Left ventricle myocardium inferior (tissue), 1 donor: ENCODE results near the gene CEBPB. TPM values are rescaled to one million over a fixed set of nuclear protein-coding genes. Genes with fewer than 3 reads are reported as not detected.
A peak's percentile ranks its signal among the peaks of the same experiment; 100 is the strongest.

Source experiments
- DNase-seq: peaks from one replicate; pipeline ENCODE4 v3.0.0-alpha.2; 2020
- H3K27ac ChIP-seq: fragments of 200-600 bp; replicated peaks from 2 replicates; pipeline ENCODE4 v1.8.0; 2021
- H3K27me3 ChIP-seq: fragments of 200-600 bp; 2 replicates; pipeline ENCODE4 v1.8.0; 2021; ENCODE audit warnings: low read depth
- H3K36me3 ChIP-seq: fragments of 200-600 bp; 2 replicates; pipeline ENCODE4 v1.8.0; 2021
- H3K4me1 ChIP-seq: fragments of 200-600 bp; 2 replicates; pipeline ENCODE4 v1.8.0; 2021
- H3K4me3 ChIP-seq: fragments of 200-600 bp; 2 replicates; pipeline ENCODE4 v1.8.0; 2021; ENCODE audit warnings: mild to moderate bottlenecking, moderate library complexity
- H3K9me3 ChIP-seq: fragments of 200-600 bp; replicated peaks from 2 replicates; pipeline ENCODE4 v1.8.0; 2021
- intact Hi-C: fragments of 100-400 bp; cut with micrococcal nuclease; formaldehyde crosslinking; loops from one replicate; pipeline ENCODE4 v1.11.0; 2022
- total RNA-seq: library from RNA; stranded (reverse); fragmentation: NEBNext Ultra II Directional; extraction: Animal tissue kit (Norgen Biotek cat#: 25700); gene quantifications from one replicate; pipeline ENCODE4 v1.2.1, GENCODE V29; 2021
- TF ChIP-seq, protein P1 (sequence below): fragments of 200-600 bp; IDR thresholded peaks from 2 replicates; pipeline ENCODE4 v1.8.0; 2021; ENCODE audit warnings: antibody characterized with exemption, mild to moderate bottlenecking, borderline replicate concordance
- donor health status: DM: no; HTN: yes; CAD: no; lungs with severe emphysema.

CEBPB gene
- total RNA-seq, 1 donor from 2014 or later, result 54.0 TPM

DNA sequence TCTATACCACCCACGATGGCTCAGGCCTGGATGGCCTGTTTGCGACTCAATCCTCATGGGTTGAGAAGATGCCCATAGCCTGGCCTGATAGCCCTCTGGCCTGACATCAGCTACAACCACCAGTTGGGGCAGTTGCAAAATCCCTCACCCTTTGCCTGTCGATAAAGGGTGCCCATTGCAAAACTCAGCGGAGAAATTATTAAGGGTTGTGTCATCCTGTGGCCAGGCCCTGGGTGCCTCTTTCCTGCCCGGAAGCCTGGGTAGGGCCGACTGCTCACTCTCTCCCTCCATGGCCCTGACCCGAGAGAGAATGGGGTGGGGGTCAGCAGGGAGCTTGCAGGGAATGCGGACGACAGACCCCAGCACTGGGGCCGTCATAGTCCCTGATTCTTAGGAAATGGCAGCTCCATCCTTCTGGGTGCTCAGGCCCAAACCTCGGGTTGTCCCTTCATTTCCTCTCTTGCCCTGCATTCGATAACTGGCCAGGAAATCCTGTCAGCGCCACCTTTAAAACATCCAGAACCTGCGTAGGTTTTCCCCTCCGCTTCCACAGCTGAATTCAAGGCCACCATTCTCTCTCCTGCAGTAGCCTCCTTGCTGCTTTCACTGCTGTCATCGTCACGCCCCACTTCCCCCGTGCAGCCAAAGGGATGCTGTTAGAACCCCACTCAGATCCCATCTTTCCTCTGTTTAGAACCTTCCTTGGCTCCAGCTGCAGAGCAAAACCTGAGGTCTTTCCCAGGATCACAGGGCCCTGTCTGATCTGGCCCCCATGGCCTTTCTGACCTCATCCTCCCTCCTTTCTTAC lies 31.1 kb downstream of the CEBPB start:
- H3K27ac ChIP-seq, result no peak overlapping the region
- peak; percentile 33 for DNase-seq

DNA sequence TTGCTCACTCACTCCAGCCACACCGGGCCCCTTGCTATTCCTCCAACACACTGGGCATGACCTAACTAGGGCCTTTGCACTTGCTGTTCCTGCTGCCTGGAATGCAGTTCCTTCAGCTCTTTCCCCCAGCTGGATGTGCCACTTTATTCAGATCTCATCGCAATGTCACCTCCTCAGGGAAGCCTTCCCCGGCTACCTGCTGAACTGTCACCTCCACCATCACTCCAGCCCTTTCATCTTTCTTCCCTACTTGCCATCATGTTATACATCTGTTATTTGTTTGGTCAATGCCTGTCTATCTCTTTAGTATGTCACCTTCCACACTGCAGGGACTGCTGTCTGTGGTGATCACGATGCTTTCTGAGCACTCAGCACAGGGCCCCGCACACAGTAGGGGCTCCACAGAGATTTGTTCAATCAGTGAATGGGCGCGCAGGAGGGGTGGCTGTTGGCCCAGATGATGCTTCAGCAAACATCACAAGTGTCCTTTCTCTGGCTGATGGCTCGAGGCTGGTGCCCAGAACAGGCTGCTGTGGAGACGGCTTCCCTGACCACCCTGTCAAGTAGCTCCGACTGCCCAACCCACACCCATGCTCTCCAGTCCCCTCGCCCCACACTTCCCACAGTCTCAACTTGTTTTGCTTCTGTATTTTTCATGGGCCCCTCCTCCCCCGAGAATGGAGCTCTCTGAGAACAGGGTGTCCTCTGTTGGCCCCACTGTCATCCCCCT lies 31.8 kb downstream of the CEBPB start:
- H3K27me3 ChIP-seq, result no peaks in the 10 kb centered on the region
- intact Hi-C loops, result no loop called here
- no peak overlapping the region for H3K27ac ChIP-seq
- H3K4me1 ChIP-seq, result peaks cover 19% of the 10 kb centered on the region
- H3K4me3 ChIP-seq, result no peak overlapping the region
- DNase-seq, result no peak
- TF ChIP-seq, protein P1, sequence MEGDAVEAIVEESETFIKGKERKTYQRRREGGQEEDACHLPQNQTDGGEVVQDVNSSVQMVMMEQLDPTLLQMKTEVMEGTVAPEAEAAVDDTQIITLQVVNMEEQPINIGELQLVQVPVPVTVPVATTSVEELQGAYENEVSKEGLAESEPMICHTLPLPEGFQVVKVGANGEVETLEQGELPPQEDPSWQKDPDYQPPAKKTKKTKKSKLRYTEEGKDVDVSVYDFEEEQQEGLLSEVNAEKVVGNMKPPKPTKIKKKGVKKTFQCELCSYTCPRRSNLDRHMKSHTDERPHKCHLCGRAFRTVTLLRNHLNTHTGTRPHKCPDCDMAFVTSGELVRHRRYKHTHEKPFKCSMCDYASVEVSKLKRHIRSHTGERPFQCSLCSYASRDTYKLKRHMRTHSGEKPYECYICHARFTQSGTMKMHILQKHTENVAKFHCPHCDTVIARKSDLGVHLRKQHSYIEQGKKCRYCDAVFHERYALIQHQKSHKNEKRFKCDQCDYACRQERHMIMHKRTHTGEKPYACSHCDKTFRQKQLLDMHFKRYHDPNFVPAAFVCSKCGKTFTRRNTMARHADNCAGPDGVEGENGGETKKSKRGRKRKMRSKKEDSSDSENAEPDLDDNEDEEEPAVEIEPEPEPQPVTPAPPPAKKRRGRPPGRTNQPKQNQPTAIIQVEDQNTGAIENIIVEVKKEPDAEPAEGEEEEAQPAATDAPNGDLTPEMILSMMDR, result no peak
- H3K36me3 ChIP-seq, result no peaks in the 10 kb centered on the region
- H3K9me3 ChIP-seq, result peaks cover 13% of the 10 kb centered on the region

More for the DNA sequence above, 31.1 kb downstream of the CEBPB start:
- H3K9me3 ChIP-seq, result peaks cover 13% of the 10 kb centered on the region
- H3K4me3 ChIP-seq, result no peak overlapping the region
- H3K4me1 ChIP-seq, result peaks cover 19% of the 10 kb centered on the region
- TF ChIP-seq, protein P1, result no peak
- H3K36me3 ChIP-seq, result no peaks in the 10 kb centered on the region
- H3K27me3 ChIP-seq, result no peaks in the 10 kb centered on the region
- intact Hi-C loops, result no loop called here

DNA sequence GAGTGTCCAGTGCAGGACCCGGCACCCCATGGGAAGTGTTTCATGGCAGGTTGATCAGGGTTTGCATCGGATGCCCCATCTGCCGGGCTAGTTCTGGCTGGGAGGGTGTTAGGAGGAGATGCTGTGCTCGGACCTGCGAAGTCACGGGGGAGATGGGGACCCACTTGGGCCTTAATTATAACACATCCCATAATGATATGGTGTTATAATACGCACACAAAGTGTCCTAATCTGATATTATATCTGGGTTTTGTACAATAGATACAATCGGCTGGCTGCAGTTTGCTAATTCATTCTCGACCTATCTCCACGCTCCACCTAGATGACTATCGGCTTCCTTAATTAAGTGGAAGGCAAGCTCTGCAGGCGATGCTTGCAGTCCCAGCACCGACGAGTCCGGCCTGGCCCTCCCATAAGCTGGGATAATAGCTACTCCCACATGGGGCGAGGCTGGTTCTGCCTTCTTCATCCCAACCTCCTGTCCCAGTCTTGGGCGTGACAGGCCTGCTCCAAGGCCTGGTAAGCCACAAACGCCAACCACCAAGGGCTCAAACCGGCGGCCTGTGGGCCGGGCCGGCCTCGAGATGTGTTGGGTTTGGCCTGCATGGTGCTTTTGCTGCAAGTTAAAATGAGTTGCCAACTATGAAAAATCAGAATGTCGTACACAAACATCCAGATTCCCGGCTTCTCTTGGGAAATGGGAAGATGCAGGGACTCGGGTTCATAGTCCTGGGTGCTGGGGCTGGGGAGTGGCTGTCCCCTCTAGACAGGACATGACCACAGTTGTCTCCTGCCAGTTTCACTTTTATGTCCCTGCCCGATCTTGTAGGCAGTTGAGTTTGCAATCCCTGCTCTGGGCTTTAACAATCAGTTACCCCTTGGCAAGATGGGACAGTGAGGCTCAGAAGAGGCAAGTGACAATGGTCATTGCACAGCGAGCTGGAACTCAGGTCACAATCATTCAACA lies 32.7 kb downstream of the CEBPB start:
- Histone ChIP-seq H3K9me3 (peaks cover 13% of the 10 kb centered on the region), H3K27ac (peak overlapping the region; percentile 80), H3K4me3 (no peak overlapping the region), H3K27me3 (no peaks in the 10 kb centered on the region), H3K36me3 (no peaks in the 10 kb centered on the region), H3K4me1 (peaks cover 19% of the 10 kb centered on the region)
- no peak for DNase-seq
- intact Hi-C loops, result no loop called here
- TF ChIP-seq, protein P1, result no peak

DNA sequence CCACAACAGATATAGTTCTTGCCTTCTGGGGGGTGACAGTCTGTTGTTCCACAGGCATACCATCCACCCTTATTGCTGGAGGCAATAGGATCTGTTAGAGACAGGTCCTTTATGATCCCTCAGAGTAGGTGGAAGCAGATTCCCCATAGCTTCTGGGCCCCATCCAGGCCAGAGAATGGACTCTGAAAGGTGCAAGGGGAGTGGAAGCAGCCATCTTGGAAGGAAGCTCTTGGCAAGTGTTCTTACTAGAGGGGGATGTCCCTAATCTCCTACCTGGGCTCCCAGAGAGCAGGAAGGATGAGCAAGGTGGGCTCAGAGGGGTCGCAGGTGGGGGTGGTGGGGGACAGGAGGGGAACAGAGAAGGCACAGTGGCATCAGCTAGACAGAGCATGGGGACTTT lies 33.4 kb downstream of the CEBPB start:
- H3K9me3 ChIP-seq, result peaks cover 13% of the 10 kb centered on the region
- H3K27ac ChIP-seq, result peak overlapping the region; percentile 80
- no peaks in the 10 kb centered on the region for H3K27me3 ChIP-seq
- intact Hi-C loops, result no loop called here
- H3K4me3 ChIP-seq, result no peak overlapping the region
- TF ChIP-seq, protein P1, result no peak
- DNase-seq, result no peak
- H3K4me1 ChIP-seq, result peaks cover 19% of the 10 kb centered on the region
- no peaks in the 10 kb centered on the region for H3K36me3 ChIP-seq

DNA sequence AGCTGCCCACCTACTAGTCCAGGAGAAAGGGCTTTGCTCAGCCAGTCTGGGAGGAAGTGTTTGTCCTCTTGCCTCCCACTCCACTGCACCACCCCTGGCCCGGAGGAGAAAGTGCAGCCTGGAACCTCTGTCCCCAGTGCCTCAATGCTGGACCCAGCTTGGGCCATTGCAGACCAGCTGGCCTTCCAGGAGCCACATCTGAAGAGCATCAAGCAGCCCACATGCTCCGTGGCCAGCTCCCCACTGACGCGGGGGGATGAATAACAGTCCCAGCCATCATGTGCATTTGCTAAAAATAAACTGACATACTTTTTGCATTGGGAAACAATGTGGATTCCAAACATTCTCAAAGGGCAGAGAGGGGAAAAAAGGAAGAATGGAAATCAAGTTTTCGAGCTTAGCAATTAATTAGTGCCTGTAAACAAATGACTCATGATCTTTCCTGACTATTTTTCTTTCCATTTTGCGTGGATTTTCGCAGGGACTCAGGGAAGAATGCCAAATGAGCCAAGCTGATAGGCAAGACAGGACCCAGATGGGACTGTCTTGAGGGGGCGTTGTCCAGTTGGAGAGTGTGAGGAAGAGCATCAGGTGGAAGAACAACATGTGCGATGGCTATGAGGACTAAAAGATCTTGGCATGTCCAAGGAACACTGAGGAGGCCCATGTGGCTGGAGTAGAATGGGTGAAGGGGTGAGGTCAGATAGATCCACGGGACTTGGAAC lies 34.1 kb downstream of the CEBPB start:
- no peaks in the 10 kb centered on the region for H3K36me3 ChIP-seq
- peak; percentile 61 for DNase-seq
- intact Hi-C loops, result no loop called here
- peaks cover 10% of the 10 kb centered on the region for H3K9me3 ChIP-seq
- TF ChIP-seq, protein P1, result peak; percentile 26
- peak overlapping the region; percentile 80 for H3K27ac ChIP-seq
- H3K27me3 ChIP-seq, result no peaks in the 10 kb centered on the region
- peaks cover 19% of the 10 kb centered on the region for H3K4me1 ChIP-seq
- H3K4me3 ChIP-seq, result no peak overlapping the region
